PC-9 (cell line): ENCODE measurements around the gene ATAD3A. TPM values are rescaled to one million over a fixed set of nuclear protein-coding genes. Genes with fewer than 3 reads are reported as not detected.
"Not testable (repeated sequence)": the region's sequence is repeated elsewhere in the genome, so short reads cannot be mapped to it uniquely, and the experiment has no call there.

Experiments
- BruUV-seq: library from RNA; stranded (reverse); fragments of 400-500 nt; replicated peaks from 2 replicates; lab custom pipeline; 2021; lab: Mats Ljungman, UMichigan
- CTCF ChIA-PET: fragments of 300-600 bp; sonication (Branson Sonifier 250); formaldehyde crosslinking; loops from one replicate; lab custom pipeline; 2022; ENCODE audit warnings: antibody characterized with exemption; lab: Charles Lee
- POLR2A ChIA-PET: fragments of 300-600 bp; sonication (Branson Sonifier 250); formaldehyde crosslinking; loops from one replicate; lab custom pipeline; 2022; ENCODE audit warnings: antibody characterized with exemption; ENCODE audit not compliant: unreplicated experiment; lab: Charles Lee
- DNase-seq, 2 experiments: peaks; one replicate each; pipeline versions ENCODE4 v3.0.0 to v3.0.0-alpha.2; 2015 to 2022; ENCODE audit warnings: mixed read lengths in 1 of 2
- H2AFZ ChIP-seq: fragments of 200-600 bp; sonication (generic); 2 replicates; pipeline ENCODE4 v1.8.1; 2017; ENCODE audit warnings: antibody characterized with exemption
- H3F3A ChIP-seq: fragments of 200-600 bp; sonication (generic); 2 replicates; pipeline ENCODE4 v1.8.1; 2017; ENCODE audit warnings: antibody characterized with exemption, mild to moderate bottlenecking, low read depth; ENCODE audit not compliant: insufficient read depth
- H3K27ac ChIP-seq: fragments of 200-600 bp; sonication (generic); 2 replicates; pipeline ENCODE4 v1.6.1; 2016; ENCODE audit warnings: mixed run types
- H3K27me3 ChIP-seq: fragments of 200-600 bp; sonication (generic); 2 replicates; pipeline ENCODE4 v1.6.1; 2016; ENCODE audit warnings: low read depth, mixed run types; ENCODE audit not compliant: insufficient read depth
- H3K36me3 ChIP-seq: fragments of 200-600 bp; sonication (generic); 2 replicates; pipeline ENCODE4 v1.6.1; 2016; ENCODE audit warnings: low read depth, mixed run types
- H3K4me1 ChIP-seq: fragments of 200-600 bp; sonication (generic); replicated peaks from 2 replicates; pipeline ENCODE4 v1.6.1; 2016; ENCODE audit warnings: mixed run types; ENCODE audit not compliant: insufficient read depth
- H3K4me2 ChIP-seq: fragments of 200-600 bp; sonication (generic); 2 replicates; pipeline ENCODE4 v1.6.1; 2017; ENCODE audit warnings: mixed run types
- H3K4me3 ChIP-seq: fragments of 200-600 bp; sonication (generic); 2 replicates; pipeline ENCODE4 v1.6.1; 2016; ENCODE audit warnings: mixed run types
- H3K79me2 ChIP-seq: fragments of 200-600 bp; sonication (generic); 2 replicates; pipeline ENCODE4 v1.6.1; 2017; ENCODE audit warnings: low read depth, mixed run types
- H3K9me2 ChIP-seq: fragments of 200-600 bp; sonication (generic); 2 replicates; pipeline ENCODE4 v1.8.1; 2017; ENCODE audit warnings: mild to moderate bottlenecking; ENCODE audit not compliant: insufficient read depth
- H3K9me3 ChIP-seq: fragments of 200-600 bp; sonication (generic); 2 replicates; pipeline ENCODE4 v1.8.1; 2016; ENCODE audit warnings: low read depth; ENCODE audit not compliant: insufficient read depth
- H4K20me1 ChIP-seq: fragments of 200-600 bp; sonication (generic); 2 replicates; pipeline ENCODE4 v1.8.1; 2017; ENCODE audit not compliant: insufficient read depth
- CTCF ChIP-seq: fragments of 200-600 bp; sonication (generic); conservative IDR thresholded peaks from 2 replicates; pipeline ENCODE4 v1.6.1; 2017; ENCODE audit warnings: mixed run types, antibody characterized with exemption, mild to moderate bottlenecking, moderate library complexity
- EZH2 ChIP-seq: fragments of 200-600 bp; sonication (generic); IDR thresholded peaks from 2 replicates; pipeline ENCODE4 v1.8.0; 2017; ENCODE audit warnings: antibody characterized with exemption, low read depth
- intact Hi-C: fragments of 100-400 bp; cut with micrococcal nuclease; formaldehyde crosslinking; loops from one replicate; pipeline ENCODE4 v1.10.0; 2022; ENCODE audit not compliant: unreplicated experiment
- total RNA-seq: library from RNA; stranded (reverse); gene quantifications from 2 replicates; pipeline ENCODE4 v1.2.3, GENCODE V29; 2021

The ATAD3A gene
- total RNA-seq, 1 experiment from 2014 or later = 43.6 TPM

- no peaks in the 10 kb centered on the region for H3K9me2 ChIP-seq
- H3K27me3 ChIP-seq = no peaks in the 10 kb centered on the region
- no peaks in the 10 kb centered on the region for H3K36me3 ChIP-seq
- peaks cover 15% of the 10 kb centered on the region; the same call in 1 of the 2 replicates for H3F3A ChIP-seq
- ChIA-PET CTCF (no interaction called here), POLR2A (no interaction called here)
- no peak overlapping the region for H3K4me3 ChIP-seq
- no peak for DNase-seq
- no TSS peak for BruUV-seq
- H3K4me2 ChIP-seq = no peak overlapping the region
- H3K9me3 ChIP-seq = no peaks in the 10 kb centered on the region
- TF ChIP-seq EZH2 (no peak), CTCF (no peak)
- H3K4me1 ChIP-seq = no peaks in the 10 kb centered on the region
- no peak overlapping the region for H2AFZ ChIP-seq
- no peak overlapping the region for H3K27ac ChIP-seq
- H3K79me2 ChIP-seq = no peaks in the 10 kb centered on the region
- intact Hi-C loops = no loop called here
- H4K20me1 ChIP-seq = no peaks in the 10 kb centered on the region
Measured at GRCh38 chr1:1529936-1530335, 18.0 kb downstream of the ATAD3A start.

GRCh38 chr1:1531947-1532346 is 20.0 kb downstream of the ATAD3A start:
- ChIA-PET POLR2A (no interaction called here), CTCF (no interaction called here)
- no TSS peak for BruUV-seq
- H3F3A ChIP-seq = peaks cover 15% of the 10 kb centered on the region; the same call in 1 of the 2 replicates
- no peaks in the 10 kb centered on the region for H3K36me3 ChIP-seq
- H3K4me1 ChIP-seq = no peaks in the 10 kb centered on the region
- H4K20me1 ChIP-seq = 0 out of 2 replicates have a peak, but pooled peaks cover 2% of the 10 kb centered on the region
- TF ChIP-seq EZH2 (no peak), CTCF (no peak)
- intact Hi-C loops = no loop called here
- no peaks in the 10 kb centered on the region for H3K9me2 ChIP-seq
- H3K79me2 ChIP-seq = no peaks in the 10 kb centered on the region
- DNase-seq = no peak
- H3K27ac ChIP-seq = no peak overlapping the region
- no peaks in the 10 kb centered on the region for H3K27me3 ChIP-seq
- H3K4me3 ChIP-seq = no peak overlapping the region
- no peaks in the 10 kb centered on the region for H3K9me3 ChIP-seq
- no peak overlapping the region for H2AFZ ChIP-seq
- H3K4me2 ChIP-seq = no peak overlapping the region

- CTCF ChIA-PET, H3K36me3 ChIP-seq, intact Hi-C loops, POLR2A ChIA-PET, H3K27ac ChIP-seq, H4K20me1 ChIP-seq, H3K4me1 ChIP-seq, H3K27me3 ChIP-seq, H3K79me2 ChIP-seq, H3K4me2 ChIP-seq, H3K9me2 ChIP-seq, H3K4me3 ChIP-seq, BruUV-seq, H3K9me3 ChIP-seq, H2AFZ ChIP-seq, DNase-seq: not testable (repeated sequence)
- peaks cover 19% of the 10 kb centered on the region; the same call in 1 of the 2 replicates for H3F3A ChIP-seq
Measured at GRCh38 chr1:1533176-1533893, 21.4 kb downstream of the ATAD3A start.

GRCh38 chr1:1533894-1534291 is 21.9 kb downstream of the ATAD3A start:
- H3K4me2 ChIP-seq, BruUV-seq, H3K36me3 ChIP-seq, intact Hi-C loops, H3K9me3 ChIP-seq, H3K9me2 ChIP-seq, H2AFZ ChIP-seq, H4K20me1 ChIP-seq, H3K4me3 ChIP-seq, POLR2A ChIA-PET, H3K27me3 ChIP-seq, H3K4me1 ChIP-seq, H3K27ac ChIP-seq, DNase-seq, H3K79me2 ChIP-seq, CTCF ChIA-PET: not testable (repeated sequence)
- peaks cover 25% of the 10 kb centered on the region; the same call in 1 of the 2 replicates for H3F3A ChIP-seq
